WTC11 (cell line): ENCODE data around the gene CNTNAP2.

ENCODE experiments used
- CTCF ChIP-seq: fragments of 200-600 bp; IDR thresholded peaks from 2 replicates; pipeline ENCODE4 v1.8.0; 2022; ENCODE audit warnings: antibody characterized with exemption
- GABPB1 ChIP-seq: sonication (generic); formaldehyde crosslinking; IDR thresholded peaks from 2 replicates; pipeline ENCODE4 v1.8.1; 2023; ENCODE audit warnings: mild to moderate bottlenecking, missing genetic modification reagents
- IRF1 ChIP-seq: sonication (generic); formaldehyde crosslinking; IDR thresholded peaks from 2 replicates; pipeline ENCODE4 v1.8.0; 2023; ENCODE audit warnings: missing genetic modification reagents
- MAX ChIP-seq: sonication (generic); formaldehyde crosslinking; IDR thresholded peaks from 2 replicates; pipeline ENCODE4 v1.8.0; 2022; ENCODE audit warnings: mild to moderate bottlenecking, missing genetic modification reagents
- SMAD3 ChIP-seq: sonication (generic); formaldehyde crosslinking; IDR thresholded peaks from 2 replicates; pipeline ENCODE4 v1.8.0; 2022; ENCODE audit warnings: missing genetic modification reagents, mild to moderate bottlenecking, borderline replicate concordance
- SP1 ChIP-seq: sonication (generic); formaldehyde crosslinking; conservative IDR thresholded peaks from 2 replicates; pipeline ENCODE4 v1.8.1; 2022; ENCODE audit warnings: missing genetic modification reagents
- ZBTB43 ChIP-seq: sonication (generic); formaldehyde crosslinking; IDR thresholded peaks from 2 replicates; pipeline ENCODE4 v1.8.1; 2023; ENCODE audit warnings: mild to moderate bottlenecking, missing genetic modification reagents
- ZNF512 ChIP-seq: sonication (generic); formaldehyde crosslinking; IDR thresholded peaks from 2 replicates; pipeline ENCODE4 v1.8.1; 2022; ENCODE audit warnings: missing genetic modification reagents, borderline replicate concordance

GRCh38 chr7:147400925-147401324 lies 1284.3 kb downstream of the CNTNAP2 start:
- no peak for TF ChIP-seq CTCF
- no peak for TF ChIP-seq SMAD3
- no peak for TF ChIP-seq ZBTB43 (CRISPR knock-in tag)
- no peak for TF ChIP-seq ZNF512 (CRISPR knock-in tag)
- no peak for TF ChIP-seq GABPB1
- no peak for TF ChIP-seq IRF1
- no peak for TF ChIP-seq SP1
- no peak for TF ChIP-seq MAX (CRISPR knock-in tag)
